Left ventricle myocardium inferior (tissue), 1 donor: Measurements from ENCODE around the gene VPS37B. TPM values are rescaled to one million over a fixed set of nuclear protein-coding genes. Genes with fewer than 3 reads are reported as not detected.

Experiments used
- DNase-seq: peaks from one replicate; pipeline ENCODE4 v3.0.0-alpha.2; 2020
- H3K27ac ChIP-seq: fragments of 200-600 bp; replicated peaks from 2 replicates; pipeline ENCODE4 v1.8.0; 2021
- H3K27me3 ChIP-seq: fragments of 200-600 bp; 2 replicates; pipeline ENCODE4 v1.8.0; 2021; ENCODE audit warnings: low read depth
- H3K36me3 ChIP-seq: fragments of 200-600 bp; 2 replicates; pipeline ENCODE4 v1.8.0; 2021
- H3K4me1 ChIP-seq: fragments of 200-600 bp; 2 replicates; pipeline ENCODE4 v1.8.0; 2021
- H3K4me3 ChIP-seq: fragments of 200-600 bp; 2 replicates; pipeline ENCODE4 v1.8.0; 2021; ENCODE audit warnings: mild to moderate bottlenecking, moderate library complexity
- H3K9me3 ChIP-seq: fragments of 200-600 bp; replicated peaks from 2 replicates; pipeline ENCODE4 v1.8.0; 2021
- CTCF ChIP-seq: fragments of 200-600 bp; IDR thresholded peaks from 2 replicates; pipeline ENCODE4 v1.8.0; 2021; ENCODE audit warnings: antibody characterized with exemption, mild to moderate bottlenecking, borderline replicate concordance
- intact Hi-C: fragments of 100-400 bp; cut with micrococcal nuclease; formaldehyde crosslinking; loops from one replicate; pipeline ENCODE4 v1.11.0; 2022
- total RNA-seq: library from RNA; stranded (reverse); fragmentation: NEBNext Ultra II Directional; extraction: Animal tissue kit (Norgen Biotek cat#: 25700); gene quantifications from one replicate; pipeline ENCODE4 v1.2.1, GENCODE V29; 2021
- donor health status: DM: no; HTN: yes; CAD: no; lungs with severe emphysema.

The VPS37B gene
- total RNA-seq, 1 donor from 2014 or later: 13.3 TPM

GRCh38 chr12:122939125-122939524 lies 43.2 kb upstream of the VPS37B start:
- TF ChIP-seq CTCF: no peak
- Histone ChIP-seq H3K9me3 (no peaks in the 10 kb centered on the region), H3K4me1 (peaks cover 17% of the 10 kb centered on the region), H3K36me3 (no peaks in the 10 kb centered on the region), H3K27me3 (no peaks in the 10 kb centered on the region), H3K27ac (no peak overlapping the region), H3K4me3 (no peak overlapping the region)
- intact Hi-C loops: no loop called here
- DNase-seq: no peak

- Histone ChIP-seq H3K27ac (no peak overlapping the region), H3K27me3 (no peaks in the 10 kb centered on the region), H3K4me1 (peaks cover 2% of the 10 kb centered on the region), H3K36me3 (peaks cover 6% of the 10 kb centered on the region), H3K9me3 (no peaks in the 10 kb centered on the region), H3K4me3 (no peak overlapping the region)
- no peak for TF ChIP-seq CTCF
- intact Hi-C loops: no loop called here
- no peak for DNase-seq
Observed at GRCh38 chr12:122937622-122938091, 41.7 kb upstream of the VPS37B start.

GRCh38 chr12:122935318-122935717 lies 39.4 kb upstream of the VPS37B start:
- Histone ChIP-seq H3K9me3 (no peaks in the 10 kb centered on the region), H3K27me3 (no peaks in the 10 kb centered on the region), H3K36me3 (peaks cover 16% of the 10 kb centered on the region), H3K4me1 (no peaks in the 10 kb centered on the region), H3K27ac (no peak overlapping the region), H3K4me3 (no peak overlapping the region)
- no peak for TF ChIP-seq CTCF
- intact Hi-C loops: no loop called here
- no peak for DNase-seq

- Histone ChIP-seq H3K27me3 (no peaks in the 10 kb centered on the region), H3K4me3 (no peak overlapping the region), H3K36me3 (peaks cover 16% of the 10 kb centered on the region), H3K27ac (no peak overlapping the region), H3K9me3 (no peaks in the 10 kb centered on the region), H3K4me1 (no peaks in the 10 kb centered on the region)
- TF ChIP-seq CTCF: no peak
- DNase-seq: no peak
- intact Hi-C loops: no loop called here
Observed at GRCh38 chr12:122934722-122935121, 38.8 kb upstream of the VPS37B start.

GRCh38 chr12:122932207-122932606 lies 36.3 kb upstream of the VPS37B start:
- Histone ChIP-seq H3K4me3 (no peak overlapping the region), H3K4me1 (no peaks in the 10 kb centered on the region), H3K27ac (no peak overlapping the region), H3K27me3 (no peaks in the 10 kb centered on the region), H3K36me3 (peaks cover 16% of the 10 kb centered on the region), H3K9me3 (no peaks in the 10 kb centered on the region)
- DNase-seq: no peak
- TF ChIP-seq CTCF: no peak
- intact Hi-C loops: no loop called here

GRCh38 chr12:122929812-122930211 lies 33.9 kb upstream of the VPS37B start:
- no peak overlapping the region for H3K4me3 ChIP-seq
- TF ChIP-seq CTCF: no peak
- intact Hi-C loops: no loop called here
- no peaks in the 10 kb centered on the region for H3K9me3 ChIP-seq
- H3K27me3 ChIP-seq: no peaks in the 10 kb centered on the region
- H3K27ac ChIP-seq: no peak overlapping the region
- no peaks in the 10 kb centered on the region for H3K4me1 ChIP-seq
- DNase-seq: no peak
- peaks cover 16% of the 10 kb centered on the region for H3K36me3 ChIP-seq
